Spleen (tissue), 11 donors: ENCODE measurements around the gene ZNF785. TPM values are rescaled to one million over a fixed set of nuclear protein-coding genes. Genes with fewer than 3 reads are reported as not detected.
"Not testable (repeated sequence)": the region's sequence is repeated elsewhere in the genome, so short reads cannot be mapped to it uniquely, and the experiment has no call there.

Experiments
- DNase-seq: peaks from one replicate; pipeline ENCODE4 v3.0.0-alpha.2; 2020
- H3K27ac ChIP-seq, 8 donors: fragments of 200-600 bp; sonication (generic) in 7 of 8; 1 replicate in 4 of 8; 2 replicates in 4 of 8; pipeline versions ENCODE4 v1.5.0 to v1.8.0; 2016 to 2021; ENCODE audit warnings: inconsistent platforms in 4 of 8, mild to moderate bottlenecking in 4 of 8, moderate library complexity in 1 of 8
- H3K27me3 ChIP-seq, 7 donors: fragments of 200-600 bp; sonication (generic) in 6 of 7; replicated peaks in 1 of 7; 1 replicate in 4 of 7; 2 replicates in 3 of 7; pipeline versions ENCODE4 v1.5.0 to v1.8.0; 2016 to 2021; ENCODE audit warnings: inconsistent platforms in 3 of 7, mild to moderate bottlenecking in 1 of 7
- H3K36me3 ChIP-seq, 6 donors: fragments of 200-600 bp; sonication (generic) in 5 of 6; 1 replicate in 4 of 6; 2 replicates in 2 of 6; pipeline versions ENCODE4 v1.5.0 to v1.8.0; 2016 to 2021; ENCODE audit warnings: inconsistent platforms in 2 of 6
- H3K4me1 ChIP-seq, 6 donors: fragments of 200-600 bp; sonication (generic) in 5 of 6; 1 replicate in 3 of 6; 2 replicates in 3 of 6; pipeline versions ENCODE4 v1.5.0 to v1.8.0; 2016 to 2021; ENCODE audit warnings: inconsistent platforms in 3 of 6
- H3K4me3 ChIP-seq, 8 donors: fragments of 200-600 bp; sonication (generic) in 7 of 8; 1 replicate in 4 of 8; 2 replicates in 4 of 8; pipeline versions ENCODE4 v1.5.0 to v1.8.0; 2016 to 2021; ENCODE audit warnings: inconsistent platforms in 4 of 8, mild to moderate bottlenecking in 4 of 8, moderate library complexity in 2 of 8
- H3K9me3 ChIP-seq, 8 donors: fragments of 200-600 bp; sonication (generic) in 7 of 8; 1 replicate in 4 of 8; 2 replicates in 4 of 8; pipeline versions ENCODE4 v1.5.0 to v1.8.0; 2016 to 2021; ENCODE audit warnings: inconsistent platforms in 4 of 8
- POLR2A ChIP-seq, 3 donors: fragments of 450-650 bp; IDR thresholded peaks; one replicate each; pipeline ENCODE4 v1.5.1; 2017; ENCODE audit warnings: antibody characterized with exemption in 3 of 3, mild to moderate bottlenecking in 1 of 3
- POLR2AphosphoS5 ChIP-seq, 3 donors: sonication (generic); formaldehyde crosslinking; IDR thresholded peaks; one replicate each; pipeline ENCODE4 v1.5.1; 2017; ENCODE audit warnings: antibody characterized with exemption in 3 of 3
- WGBS, 5 donors: extraction: QIAGEN DNeasy Blood & Tissue Kit in 3 of 5; methylation state at CpG; one replicate each; pipeline versions ENCODE4 v1.1.5 to v1.1.7; 2013 to 2018; 5-methylcytosine and 5-hydroxymethylcytosine counted together
- intact Hi-C: fragments of 100-400 bp; cut with DNase I; formaldehyde crosslinking; loops from one replicate; pipeline ENCODE4 v1.15.0; 2023; ENCODE audit warnings: low total_unique reads
- polyA plus RNA-seq, 3 donors: library from polyadenylated mRNA; stranded (reverse); fragments of 200-250 nt; gene quantifications; one replicate each; pipeline ENCODE4 v1.2.1, GENCODE V29; 2013
- total RNA-seq, 7 donors: library from RNA; depleted of rRNA in 3 of 7; stranded (reverse); fragments of >200 nt in 3 of 7; fragmentation: NEBNext Ultra II Directional in 4 of 7; extraction: Animal tissue kit (Norgen Biotek cat#: 25700) in 4 of 7; gene quantifications; one replicate each; pipeline versions ENCODE4 v1.1.0 to v1.2.1, GENCODE V29; 2016 to 2021
- TF ChIP-seq, protein P1 (sequence below), 11 experiments: fragments of 200-600 bp in 7 of 11; fragments of 450-650 bp in 4 of 11; sonication (generic) in 4 of 11; IDR thresholded peaks in 8 of 11; conservative IDR thresholded peaks in 3 of 11; 1 replicate in 7 of 11; 2 replicates in 4 of 11; pipeline versions ENCODE4 v1.4.0 to v1.8.0; 2016 to 2021; ENCODE audit warnings: antibody characterized with exemption in 11 of 11, inconsistent platforms in 4 of 11, mild to moderate bottlenecking in 1 of 11
- donor health status: healthy with polysubstance abuse.
- donor health status: DM: no; HTN: no; CAD: no; lungs with moderate emphysema.
- donor health status: DM: no; HTN: no; CAD: no.
- donor health status: Bipolar disorder and iron deficiency.
- donor health status: healthy.
- donor health status: DM: no; HTN: no; CAD: no.
- donor health status: DM: yes; HTN: yes; CAD: no.

Gene ZNF785
- total and polyA plus RNA-seq, 10 donors: 3.1 to 22.1 (median 17.3) TPM

- WGBS, 5 donors: 75 to 88% (median 81%) methylated on average over 5 of the region's 5 CpGs
- TF ChIP-seq POLR2A (IDR thresholded peaks at IDR 0.05): no peak
- no peak for TF ChIP-seq POLR2AphosphoS5 (IDR thresholded peaks at IDR 0.05)
- TF ChIP-seq, protein P1, sequence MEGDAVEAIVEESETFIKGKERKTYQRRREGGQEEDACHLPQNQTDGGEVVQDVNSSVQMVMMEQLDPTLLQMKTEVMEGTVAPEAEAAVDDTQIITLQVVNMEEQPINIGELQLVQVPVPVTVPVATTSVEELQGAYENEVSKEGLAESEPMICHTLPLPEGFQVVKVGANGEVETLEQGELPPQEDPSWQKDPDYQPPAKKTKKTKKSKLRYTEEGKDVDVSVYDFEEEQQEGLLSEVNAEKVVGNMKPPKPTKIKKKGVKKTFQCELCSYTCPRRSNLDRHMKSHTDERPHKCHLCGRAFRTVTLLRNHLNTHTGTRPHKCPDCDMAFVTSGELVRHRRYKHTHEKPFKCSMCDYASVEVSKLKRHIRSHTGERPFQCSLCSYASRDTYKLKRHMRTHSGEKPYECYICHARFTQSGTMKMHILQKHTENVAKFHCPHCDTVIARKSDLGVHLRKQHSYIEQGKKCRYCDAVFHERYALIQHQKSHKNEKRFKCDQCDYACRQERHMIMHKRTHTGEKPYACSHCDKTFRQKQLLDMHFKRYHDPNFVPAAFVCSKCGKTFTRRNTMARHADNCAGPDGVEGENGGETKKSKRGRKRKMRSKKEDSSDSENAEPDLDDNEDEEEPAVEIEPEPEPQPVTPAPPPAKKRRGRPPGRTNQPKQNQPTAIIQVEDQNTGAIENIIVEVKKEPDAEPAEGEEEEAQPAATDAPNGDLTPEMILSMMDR (IDR thresholded peaks at IDR 0.05 in 8 of 11, conservative IDR thresholded peaks at IDR 0.05 in 3 of 11): no peak
- H3K4me1 ChIP-seq: peaks cover 0 to 5% (median 0%) of the 10 kb centered on the region in 6 donors
- intact Hi-C loops: no loop called here
- no peaks in the 10 kb centered on the region for H3K36me3 ChIP-seq
- no peak overlapping the region for H3K27ac ChIP-seq
- H3K4me3 ChIP-seq: no peak overlapping the region
- H3K27me3 ChIP-seq: no peaks in the 10 kb centered on the region
- no peak for DNase-seq
- no peaks in the 10 kb centered on the region for H3K9me3 ChIP-seq
These were observed 42.4 kb downstream of the ZNF785 start for GRCh38 chr16:30543067-30543466.

GRCh38 chr16:30541502-30542329, 43.8 kb downstream of the ZNF785 start:
- 76 to 87% (median 84%) methylated on average over 10 of the region's 10 CpGs for WGBS, 5 donors
- Histone ChIP-seq H3K27ac (no peak overlapping the region), H3K27me3 (no peaks in the 10 kb centered on the region)

GRCh38 chr16:30540916-30541464, 44.5 kb downstream of the ZNF785 start:
- 76 to 91% (median 85%) methylated on average over 9 of the region's 9 CpGs for WGBS, 5 donors
- H3K27ac ChIP-seq, H3K9me3 ChIP-seq, intact Hi-C loops, H3K36me3 ChIP-seq, H3K27me3 ChIP-seq, H3K4me3 ChIP-seq, DNase-seq: not testable (repeated sequence)
- H3K4me1 ChIP-seq: peaks cover 0 to 16% (median 8%) of the 10 kb centered on the region in 6 donors

More at GRCh38 chr16:30541502-30542329, 43.8 kb downstream of the ZNF785 start:
- intact Hi-C loops: no loop called here
- Histone ChIP-seq H3K9me3 (no peaks in the 10 kb centered on the region), H3K4me3 (no peak overlapping the region), H3K36me3 (no peaks in the 10 kb centered on the region), H3K4me1 (peaks cover 0 to 11% (median under 1%) of the 10 kb centered on the region in 6 donors)
- DNase-seq: no peak
- no peak for TF ChIP-seq POLR2A (IDR thresholded peaks at IDR 0.05)
- TF ChIP-seq, protein P1 (IDR thresholded peaks at IDR 0.05 in 8 of 11, conservative IDR thresholded peaks at IDR 0.05 in 3 of 11): no peak
- TF ChIP-seq POLR2AphosphoS5 (IDR thresholded peaks at IDR 0.05): no peak

GRCh38 chr16:30539986-30540526, 45.4 kb downstream of the ZNF785 start:
- H3K27ac ChIP-seq, H3K9me3 ChIP-seq, H3K4me3 ChIP-seq, intact Hi-C loops, DNase-seq, H3K36me3 ChIP-seq, H3K27me3 ChIP-seq: not testable (repeated sequence)
- 85 to 96% (median 90%) methylated on average over 10 to 13 of the region's 13 CpGs for WGBS, 5 donors
- H3K4me1 ChIP-seq: peaks cover 0 to 21% (median 16%) of the 10 kb centered on the region in 6 donors
